OCI-LY1 (cell line): ENCODE data around the gene LPAR1.

Experiments
- CTCF ChIP-seq: fragments of 200-600 bp; sonication (generic), shearing (Covaris generic); IDR thresholded peaks from 2 replicates; pipeline ENCODE4 v1.5.1; 2017; ENCODE audit warnings: mild to moderate bottlenecking, antibody characterized with exemption, low read length, moderate library complexity, mixed read lengths
- EZH2 ChIP-seq: fragments of 200-600 bp; sonication (generic), shearing (Covaris generic); IDR thresholded peaks from 2 replicates; pipeline ENCODE4 v1.8.0; 2017; ENCODE audit warnings: borderline replicate concordance, mixed run types, mild to moderate bottlenecking, antibody characterized with exemption, low read length, moderate library complexity, mixed read lengths

GRCh38 chr9:110847671-110848070 lies 190.6 kb downstream of the LPAR1 start:
- TF ChIP-seq CTCF = no peak
- TF ChIP-seq EZH2 = no peak
